Fibroblast of skin of abdomen (primary cell): ENCODE data around the gene OR56A4. TPM values are rescaled to one million over a fixed set of nuclear protein-coding genes. Genes with fewer than 3 reads are reported as not detected.
A peak's percentile ranks its signal among the peaks of the same experiment; 100 is the strongest.
"Not testable (repeated sequence)": the region's sequence is repeated elsewhere in the genome, so short reads cannot be mapped to it uniquely, and the experiment has no call there.

Source experiments
- DNase-seq: peaks from one replicate; pipeline ENCODE4 v3.0.0-alpha.2; 2013
- polyA plus RNA-seq, 2 experiments: library from polyadenylated mRNA; unstranded; fragments of 120-200 nt; gene quantifications; one replicate each; pipeline ENCODE4 v1.2.1, GENCODE V29; 2013; ENCODE audit not compliant: insufficient read length in 2 of 2

Gene OR56A4
- polyA plus RNA-seq (2013, experiment 1 of 2; ENCODE audit: insufficient read length) = not detected
- polyA plus RNA-seq (2013, experiment 2 of 2; ENCODE audit: insufficient read length) = not detected

GRCh38 chr11:6006846-6007245 is at the start of gene OR56A4:
Gene OR56A4 (minus strand): TSS chr11:6006946. CDS start chr11:6002992, 3,954 bp downstream.
- DNase-seq = no peak

GRCh38 chr11:6055569-6055968 is 48.8 kb upstream of the OR56A4 start:
- DNase-seq = no peak

- no peak for DNase-seq
These were observed 45.6 kb upstream of the OR56A4 start for GRCh38 chr11:6052374-6052773.

GRCh38 chr11:6040874-6041273 is 34.1 kb upstream of the OR56A4 start:
- no peak for DNase-seq

- no peak for DNase-seq
These were observed 24.1 kb upstream of the OR56A4 start, which contains the start of gene OR56A1 for GRCh38 chr11:6030708-6031405. Gene OR56A1 (minus strand): TSS chr11:6030758. CDS start chr11:6027692, 3,066 bp downstream.

- no peak for DNase-seq
These were observed 20.8 kb upstream of the OR56A4 start for GRCh38 chr11:6027501-6027900.

GRCh38 chr11:6025056-6025455 is 18.3 kb upstream of the OR56A4 start:
- no peak for DNase-seq

GRCh38 chr11:6022956-6023355 is 16.2 kb upstream of the OR56A4 start:
- DNase-seq = peak; percentile 4

GRCh38 chr11:6013042-6013441 is 6.3 kb upstream of the OR56A4 start:
- DNase-seq = no peak

- no peak for DNase-seq
These were observed 5.4 kb upstream of the OR56A4 start for GRCh38 chr11:6012035-6012668.

- DNase-seq = no peak
These were observed 351 bp downstream of the OR56A4 start for GRCh38 chr11:6006395-6006794.

- DNase-seq = no peak
These were observed 4.5 kb downstream of the OR56A4 start for GRCh38 chr11:6002202-6002699.

GRCh38 chr11:5994791-5995190 is 12.0 kb downstream of the OR56A4 start:
- DNase-seq = no peak

GRCh38 chr11:5992604-5993251 is 14.0 kb downstream of the OR56A4 start:
- no peak for DNase-seq

- DNase-seq = no peak
These were observed 14.6 kb downstream of the OR56A4 start for GRCh38 chr11:5992150-5992549.

- DNase-seq = no peak
These were observed 17.5 kb downstream of the OR56A4 start for GRCh38 chr11:5989203-5989602.

GRCh38 chr11:5986885-5987284 is 19.9 kb downstream of the OR56A4 start, which contains the start of gene OR52L1:
Gene OR52L1 (minus strand): TSS chr11:5986985. CDS start chr11:5986930, 55 bp downstream.
- no peak for DNase-seq

- DNase-seq = no peak
These were observed 23.3 kb downstream of the OR56A4 start for GRCh38 chr11:5983443-5983842.

GRCh38 chr11:5973530-5973929 is 33.2 kb downstream of the OR56A4 start:
- no peak for DNase-seq

- DNase-seq = no peak
These were observed 38.4 kb downstream of the OR56A4 start, which contains the start of gene OR56A5 for GRCh38 chr11:5968394-5968793. Gene OR56A5 (minus strand): TSS chr11:5968494. CDS start chr11:5968494, 0 bp downstream.

GRCh38 chr11:5967708-5968107 is 39.0 kb downstream of the OR56A4 start:
- DNase-seq = no peak

- DNase-seq = no peak
These were observed 39.8 kb downstream of the OR56A4 start for GRCh38 chr11:5966958-5967357.

- DNase-seq = not testable (repeated sequence)
These were observed 45.9 kb downstream of the OR56A4 start for GRCh38 chr11:5960704-5961320.
